ENCODE measurements around the gene LY6G6D.

DNA sequence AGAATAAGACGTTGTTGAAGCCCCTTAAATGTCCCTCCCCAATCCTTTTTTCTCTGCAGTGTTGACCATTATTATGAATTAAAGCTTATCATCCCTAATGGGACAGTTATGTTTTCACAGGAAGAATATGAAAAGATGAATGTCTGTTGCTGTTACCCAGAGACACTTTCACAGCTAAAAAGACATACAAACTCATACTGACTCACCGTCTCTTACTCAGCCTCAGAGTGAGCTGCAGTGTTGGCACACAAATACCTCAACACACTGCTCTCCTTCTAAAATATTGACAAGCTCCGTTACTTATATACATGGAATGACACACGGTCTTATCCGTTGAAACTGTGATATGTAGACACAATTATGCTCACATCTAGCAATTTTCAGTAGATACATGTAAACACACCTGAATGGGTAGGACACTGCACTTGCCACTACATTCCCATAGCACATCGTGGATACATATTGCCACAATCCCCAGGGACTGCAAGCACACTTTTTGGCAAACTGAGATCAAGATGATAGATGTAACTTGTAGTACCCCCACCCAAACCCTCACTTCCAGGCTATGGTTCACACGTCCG is 37.7 kb downstream of the LY6G6D start:
- TF ChIP-seq SP1 (IDR thresholded peaks at IDR 0.05) (no peak), SUZ12 (IDR thresholded peaks at IDR 0.05) (no peak), FOXK2 (IDR thresholded peaks at IDR 0.05) (no peak), NFRKB (IDR thresholded peaks at IDR 0.05) (no peak), BHLHE40 (IDR thresholded peaks at IDR 0.05; ENCODE audit: borderline replicate concordance) (no peak), HDGF (IDR thresholded peaks at IDR 0.05; ENCODE audit: borderline replicate concordance) (no peak), FOXA1 (IDR thresholded peaks at IDR 0.05) (no peak), ARNT (IDR thresholded peaks at IDR 0.05) (no peak), TARDBP (IDR thresholded peaks at IDR 0.05) (no peak), L3MBTL2 (conservative IDR thresholded peaks at IDR 0.05) (no peak), FOXM1 (IDR thresholded peaks at IDR 0.05; ENCODE audit: borderline replicate concordance) (no peak), ELF4 (IDR thresholded peaks at IDR 0.05) (no peak), ZNF384 (IDR thresholded peaks at IDR 0.05) (no peak)
- TF ChIP-seq, protein P1, sequence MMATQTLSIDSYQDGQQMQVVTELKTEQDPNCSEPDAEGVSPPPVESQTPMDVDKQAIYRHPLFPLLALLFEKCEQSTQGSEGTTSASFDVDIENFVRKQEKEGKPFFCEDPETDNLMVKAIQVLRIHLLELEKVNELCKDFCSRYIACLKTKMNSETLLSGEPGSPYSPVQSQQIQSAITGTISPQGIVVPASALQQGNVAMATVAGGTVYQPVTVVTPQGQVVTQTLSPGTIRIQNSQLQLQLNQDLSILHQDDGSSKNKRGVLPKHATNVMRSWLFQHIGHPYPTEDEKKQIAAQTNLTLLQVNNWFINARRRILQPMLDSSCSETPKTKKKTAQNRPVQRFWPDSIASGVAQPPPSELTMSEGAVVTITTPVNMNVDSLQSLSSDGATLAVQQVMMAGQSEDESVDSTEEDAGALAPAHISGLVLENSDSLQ (IDR thresholded peaks at IDR 0.05), result no peak
